ENCODE data around the gene SLC6A3.

SLC6A3 gene

DNA sequence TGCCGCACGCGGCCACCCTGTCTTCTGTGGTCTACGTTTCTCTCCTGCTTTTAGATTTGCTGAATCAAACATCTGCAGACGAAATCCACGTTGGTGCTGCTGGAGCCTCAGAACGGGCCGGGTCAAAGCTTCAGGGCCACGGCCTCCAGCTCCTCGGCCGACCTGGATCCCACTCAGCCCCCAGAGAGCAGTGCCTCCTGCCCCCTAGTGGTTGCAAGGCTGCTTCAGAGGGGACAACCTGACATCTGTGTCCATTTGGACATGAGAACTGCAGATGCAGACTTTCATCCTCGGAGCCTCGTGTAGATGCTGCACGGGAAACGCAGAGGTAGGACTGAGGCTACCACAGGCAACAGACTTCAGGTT lies 23.0 kb upstream of the SLC6A3 start:
- no peak for TF ChIP-seq REST (IDR thresholded peaks at IDR 0.05; ENCODE audit: insufficient read depth in 1 of 2, low read depth in 2 of 2, low read length in 2 of 2)
- TF ChIP-seq FOXP2 (optimal IDR thresholded peaks at IDR 0.05; ENCODE audit: borderline replicate concordance, extremely low read depth, extremely low read length, insufficient read depth), result no peak
- TF ChIP-seq SIN3A (IDR thresholded peaks at IDR 0.05; ENCODE audit: borderline replicate concordance, insufficient read depth, low read length), result no peak
- no peak for TF ChIP-seq TAF1 (IDR thresholded peaks at IDR 0.05; ENCODE audit: borderline replicate concordance, insufficient read depth, low read length)
- no peak for TF ChIP-seq POLR2AphosphoS5 (IDR thresholded peaks at IDR 0.05; ENCODE audit: low read depth, low read length)

DNA sequence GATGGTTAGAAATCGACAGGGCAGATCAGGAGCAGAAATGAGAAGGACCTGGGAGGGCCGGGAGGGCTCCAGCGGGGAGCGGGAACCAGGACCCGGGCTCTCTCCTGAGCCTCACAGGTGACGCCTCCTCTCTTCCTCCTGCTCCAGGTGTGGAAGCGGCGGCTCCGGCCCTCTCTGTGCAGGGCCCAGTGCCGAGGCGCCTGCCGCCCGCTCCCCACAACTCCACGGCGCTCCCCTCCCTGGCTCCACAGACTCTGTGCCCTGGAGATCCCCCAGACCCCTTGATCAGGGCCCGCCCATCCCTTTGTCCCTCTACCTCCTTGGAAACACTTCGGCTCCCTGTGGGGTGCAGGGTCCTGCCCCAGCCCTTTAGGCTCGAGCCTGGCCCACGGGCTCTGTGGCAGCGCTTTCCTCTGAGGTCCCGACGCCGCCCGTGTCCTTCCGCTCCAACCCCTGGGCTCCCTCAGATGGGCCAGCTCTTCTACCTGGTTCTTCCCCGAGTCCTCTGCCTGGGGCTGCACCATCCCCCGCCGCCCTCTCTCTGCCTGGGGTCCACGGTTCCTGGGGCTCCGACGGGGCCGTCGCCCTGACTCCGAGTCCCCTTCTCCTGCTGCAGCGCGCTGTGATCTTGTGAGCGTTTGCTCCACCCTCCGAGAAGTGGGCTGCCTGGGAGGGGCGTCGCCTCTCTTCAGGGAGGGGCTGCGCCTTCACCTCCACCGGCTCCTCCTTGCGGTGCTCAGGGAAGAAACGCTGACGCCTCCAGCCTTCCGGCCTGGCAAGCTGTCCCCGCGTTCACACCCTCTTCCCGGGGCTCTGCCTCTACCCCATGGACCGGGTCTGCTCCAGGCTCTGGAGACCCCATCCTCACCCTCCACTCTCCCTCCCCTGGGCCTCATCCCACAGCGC lies 22.4 kb upstream of the SLC6A3 start:
- no peak; the same call in 1 of the 2 replicates for TF ChIP-seq POLR2AphosphoS5 (IDR thresholded peaks at IDR 0.05; ENCODE audit: low read depth, low read length)
- TF ChIP-seq TAF1 (IDR thresholded peaks at IDR 0.05; ENCODE audit: borderline replicate concordance, insufficient read depth, low read length), result no peak
- TF ChIP-seq SIN3A (IDR thresholded peaks at IDR 0.05; ENCODE audit: borderline replicate concordance, insufficient read depth, low read length), result no peak
- TF ChIP-seq FOXP2 (optimal IDR thresholded peaks at IDR 0.05; ENCODE audit: borderline replicate concordance, extremely low read depth, extremely low read length, insufficient read depth), result no peak
- no peak for TF ChIP-seq REST (IDR thresholded peaks at IDR 0.05; ENCODE audit: insufficient read depth in 1 of 2, low read depth in 2 of 2, low read length in 2 of 2)

DNA sequence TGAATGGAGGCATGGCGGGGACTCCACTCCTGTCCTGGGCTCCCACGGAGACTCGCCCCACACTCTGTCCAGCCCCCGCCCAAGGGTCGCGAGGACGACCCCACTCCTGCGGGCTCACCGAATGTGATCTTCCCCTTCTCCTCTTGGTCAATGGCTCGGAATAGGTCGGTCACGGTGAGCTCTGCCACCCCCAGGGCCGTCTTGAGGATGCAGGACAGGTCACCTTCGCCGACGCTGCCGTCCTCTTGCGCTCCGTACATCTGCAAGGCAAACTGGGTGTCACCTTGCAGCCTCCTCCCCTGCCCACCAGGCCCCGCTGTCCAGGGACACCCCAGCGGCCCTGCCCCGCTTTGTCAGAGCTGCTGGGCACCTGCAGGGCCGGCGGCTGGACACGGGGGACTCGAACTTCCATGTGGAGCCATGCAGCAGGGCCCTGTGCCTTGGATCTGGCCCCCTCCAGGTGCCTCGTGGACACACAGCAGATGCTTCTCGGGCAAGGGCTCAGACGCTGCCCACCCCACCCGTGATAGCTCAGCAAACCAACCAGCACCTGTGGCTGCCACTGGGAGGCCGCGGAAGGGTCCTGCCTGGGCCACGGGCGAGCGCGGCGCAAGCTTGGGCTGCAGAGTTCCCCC lies 21.5 kb upstream of the SLC6A3 start:
- TF ChIP-seq REST (IDR thresholded peaks at IDR 0.05; ENCODE audit: insufficient read depth in 1 of 2, low read depth in 2 of 2, low read length in 2 of 2) (no peak), SIN3A (IDR thresholded peaks at IDR 0.05; ENCODE audit: borderline replicate concordance, insufficient read depth, low read length) (no peak), POLR2AphosphoS5 (IDR thresholded peaks at IDR 0.05; ENCODE audit: low read depth, low read length) (no peak), FOXP2 (optimal IDR thresholded peaks at IDR 0.05; ENCODE audit: borderline replicate concordance, extremely low read depth, extremely low read length, insufficient read depth) (no peak), TAF1 (IDR thresholded peaks at IDR 0.05; ENCODE audit: borderline replicate concordance, insufficient read depth, low read length) (no peak)

DNA sequence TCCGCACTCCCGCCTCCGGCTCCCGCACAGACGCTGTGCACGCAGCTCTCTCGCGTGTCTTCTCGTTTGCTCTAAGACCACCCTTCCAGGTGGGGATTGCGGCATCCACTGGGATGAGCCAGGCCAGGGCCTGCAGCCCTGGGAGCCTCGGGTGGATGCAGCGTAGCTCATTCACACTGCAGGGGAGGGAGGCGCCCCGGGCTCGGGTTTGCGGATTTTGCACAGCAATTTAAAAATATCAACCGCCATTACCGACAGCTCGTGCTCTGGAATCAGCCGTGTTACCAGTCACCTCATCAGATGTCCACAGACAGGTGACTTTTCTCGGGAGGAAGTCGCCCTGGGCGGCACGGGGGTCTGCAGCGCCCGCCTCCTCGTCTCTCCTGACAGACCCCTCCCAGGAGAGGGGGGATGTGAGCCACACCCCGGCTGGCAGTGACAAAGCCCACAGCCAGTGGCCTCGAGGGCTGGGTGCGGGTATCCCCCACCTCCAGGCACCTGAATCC lies 20.8 kb upstream of the SLC6A3 start:
- TF ChIP-seq FOXP2 (optimal IDR thresholded peaks at IDR 0.05; ENCODE audit: borderline replicate concordance, extremely low read depth, extremely low read length, insufficient read depth) (no peak), REST (IDR thresholded peaks at IDR 0.05; ENCODE audit: insufficient read depth in 1 of 2, low read depth in 2 of 2, low read length in 2 of 2) (no peak), POLR2AphosphoS5 (IDR thresholded peaks at IDR 0.05; ENCODE audit: low read depth, low read length) (no peak), TAF1 (IDR thresholded peaks at IDR 0.05; ENCODE audit: borderline replicate concordance, insufficient read depth, low read length) (no peak), SIN3A (IDR thresholded peaks at IDR 0.05; ENCODE audit: borderline replicate concordance, insufficient read depth, low read length) (no peak)
